Right lobe of liver (tissue), 6 donors: ENCODE results near the gene RNF186. TPM values are rescaled to one million over a fixed set of nuclear protein-coding genes. Genes with fewer than 3 reads are reported as not detected.

Experiments
- ATAC-seq, 4 donors: fragments of 200-7000 bp; cut with Tn5 transposase; one replicate each; pipeline ENCODE4 v1.9.1; 2020; ENCODE audit warnings: mild to moderate bottlenecking in 4 of 4, moderate library complexity in 4 of 4
- DNase-seq, 3 donors: peaks; one replicate each; pipeline ENCODE4 v3.0.0-alpha.2; 2020
- H3K27ac ChIP-seq, 3 donors: fragments of 200-600 bp; one replicate each; pipeline ENCODE4 v1.8.0; 2022
- H3K27me3 ChIP-seq, 2 donors: fragments of 200-600 bp; one replicate each; pipeline ENCODE4 v1.8.0; 2022
- H3K36me3 ChIP-seq, 4 donors: fragments of 200-600 bp; sonication (generic) in 1 of 4; one replicate each; pipeline versions ENCODE4 v1.5.1 to v1.8.0; 2017 to 2022; ENCODE audit warnings: control low read depth in 1 of 4
- H3K4me1 ChIP-seq, 4 donors: fragments of 200-600 bp; sonication (generic) in 1 of 4; one replicate each; pipeline versions ENCODE4 v1.5.1 to v1.8.0; 2017 to 2022; ENCODE audit warnings: control low read depth in 1 of 4
- H3K4me3 ChIP-seq, 3 donors: fragments of 200-600 bp; one replicate each; pipeline ENCODE4 v1.8.0; 2022
- H3K9me3 ChIP-seq, 4 donors: fragments of 200-600 bp; sonication (generic) in 1 of 4; one replicate each; pipeline versions ENCODE4 v1.5.1 to v1.8.0; 2017 to 2022; ENCODE audit warnings: control low read depth in 1 of 4
- POLR2A ChIP-seq: fragments of 450-650 bp; IDR thresholded peaks from one replicate; pipeline ENCODE4 v1.6.1; 2017; ENCODE audit warnings: antibody characterized with exemption, mild to moderate bottlenecking
- WGBS: methylation state at CpG from one replicate; pipeline ENCODE4 v1.1.6; 2018; ENCODE audit warnings: low coverage, low lambda C conversion rate; ENCODE audit not compliant: insufficient coverage; ENCODE audit errors: missing lambda C conversion rate; 5-methylcytosine and 5-hydroxymethylcytosine counted together
- intact Hi-C, 2 donors: fragments of 100-400 bp; cut with DNase I; formaldehyde crosslinking; loops; one replicate each; pipeline versions ENCODE4 v1.11.2 to v1.14.1; 2022
- total RNA-seq, 6 experiments: library from RNA; depleted of rRNA in 2 of 6; stranded (reverse); fragments of >200 nt in 2 of 6; fragmentation: NEBNext Ultra II Directional in 3 of 6; extraction: Animal tissue kit (Norgen Biotek cat#: 25700) in 3 of 6; gene quantifications; one replicate each; pipeline versions ENCODE4 v1.1.0 to v1.2.4, GENCODE V29; 2016 to 2023
- TF ChIP-seq, protein P1 (sequence below), 4 donors: fragments of 200-600 bp in 3 of 4; fragments of 450-650 bp in 1 of 4; IDR thresholded peaks; one replicate each; pipeline versions ENCODE4 v1.5.1 to v1.8.0; 2016 to 2022; ENCODE audit warnings: antibody characterized with exemption in 4 of 4, mild to moderate bottlenecking in 2 of 4
- donor health status: DM: no; HTN: yes; CAD: no.
- donor health status: DM: no; HTN: no; CAD: no.
- donor health status: DM: no; HTN: no; CAD: no.
- donor health status: DM: no; HTN: yes; CAD: no.
- donor health status: DM: no; HTN: yes; CAD: no.

RNF186 gene
- total RNA-seq, 6 experiments from 2014 or later = 0.30 to 2.9 (median 0.53) TPM; not detected in 2

DNA sequence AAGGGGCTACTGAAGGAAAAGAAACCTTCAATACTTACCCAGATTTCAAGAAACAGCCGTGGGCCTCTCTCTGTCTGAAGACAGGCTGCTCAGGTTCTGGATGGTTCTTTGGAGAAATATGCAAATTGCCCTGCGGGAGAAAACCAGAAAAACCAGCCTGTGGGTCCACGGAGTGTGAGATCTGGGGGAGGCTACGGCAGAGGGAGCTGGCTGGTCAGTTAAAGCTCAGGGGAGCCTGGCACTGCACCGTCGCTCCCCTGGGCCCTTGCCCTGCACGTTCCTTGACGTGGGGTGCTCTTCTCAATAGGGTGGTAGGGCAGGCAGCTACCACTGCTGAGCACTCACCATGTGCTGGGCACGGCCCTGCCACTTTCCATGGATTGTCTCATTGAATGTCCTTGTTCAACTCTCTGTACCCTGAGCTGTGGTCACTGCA, 28.1 kb downstream of the RNF186 start:
- H3K27me3 ChIP-seq = no peaks in the 10 kb centered on the region
- WGBS = 100% methylated on average over 1 of the region's 9 CpGs
- DNase-seq (no peak), ATAC-seq (no peak)
- no peak overlapping the region for H3K27ac ChIP-seq
- H3K36me3 ChIP-seq = peaks cover 0 to 20% (median 6%) of the 10 kb centered on the region in 4 donors
- H3K9me3 ChIP-seq = no peaks in the 10 kb centered on the region
- no peaks in the 10 kb centered on the region for H3K4me1 ChIP-seq
- intact Hi-C loops = no loop called here
- no peak overlapping the region for H3K4me3 ChIP-seq
- no peak for TF ChIP-seq POLR2A
- TF ChIP-seq, protein P1, sequence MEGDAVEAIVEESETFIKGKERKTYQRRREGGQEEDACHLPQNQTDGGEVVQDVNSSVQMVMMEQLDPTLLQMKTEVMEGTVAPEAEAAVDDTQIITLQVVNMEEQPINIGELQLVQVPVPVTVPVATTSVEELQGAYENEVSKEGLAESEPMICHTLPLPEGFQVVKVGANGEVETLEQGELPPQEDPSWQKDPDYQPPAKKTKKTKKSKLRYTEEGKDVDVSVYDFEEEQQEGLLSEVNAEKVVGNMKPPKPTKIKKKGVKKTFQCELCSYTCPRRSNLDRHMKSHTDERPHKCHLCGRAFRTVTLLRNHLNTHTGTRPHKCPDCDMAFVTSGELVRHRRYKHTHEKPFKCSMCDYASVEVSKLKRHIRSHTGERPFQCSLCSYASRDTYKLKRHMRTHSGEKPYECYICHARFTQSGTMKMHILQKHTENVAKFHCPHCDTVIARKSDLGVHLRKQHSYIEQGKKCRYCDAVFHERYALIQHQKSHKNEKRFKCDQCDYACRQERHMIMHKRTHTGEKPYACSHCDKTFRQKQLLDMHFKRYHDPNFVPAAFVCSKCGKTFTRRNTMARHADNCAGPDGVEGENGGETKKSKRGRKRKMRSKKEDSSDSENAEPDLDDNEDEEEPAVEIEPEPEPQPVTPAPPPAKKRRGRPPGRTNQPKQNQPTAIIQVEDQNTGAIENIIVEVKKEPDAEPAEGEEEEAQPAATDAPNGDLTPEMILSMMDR (IDR thresholded peaks at IDR 0.05) = no peak

DNA sequence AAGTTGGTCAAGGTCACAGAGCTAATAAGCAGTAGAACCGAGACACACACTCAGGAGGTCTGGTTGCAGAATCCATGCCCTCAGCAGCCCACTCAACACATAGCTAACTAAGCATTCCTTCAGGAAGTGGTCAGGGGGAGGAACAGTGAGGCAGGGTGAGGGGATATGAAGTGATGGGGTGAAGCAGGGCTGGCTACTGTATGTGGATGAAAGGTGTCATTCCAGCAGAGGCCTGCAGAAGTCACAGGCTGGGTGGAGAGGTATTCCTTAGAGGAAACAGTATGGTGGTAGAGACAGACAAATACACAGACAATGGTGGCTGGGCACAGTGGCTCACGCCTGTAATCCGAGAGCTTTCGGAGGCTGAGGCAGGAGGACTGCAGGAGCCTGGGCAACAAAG, 29.4 kb downstream of the RNF186 start:
- ATAC-seq (no peak), DNase-seq (no peak)
- H3K4me3 ChIP-seq = no peak overlapping the region
- H3K36me3 ChIP-seq = peaks cover 0 to 23% (median 6%) of the 10 kb centered on the region in 4 donors
- WGBS = 72% methylated on average over 4 of the region's 4 CpGs
- H3K9me3 ChIP-seq = no peaks in the 10 kb centered on the region
- no peaks in the 10 kb centered on the region for H3K27me3 ChIP-seq
- H3K27ac ChIP-seq = no peak overlapping the region
- H3K4me1 ChIP-seq = no peaks in the 10 kb centered on the region
- no peak for TF ChIP-seq POLR2A
- TF ChIP-seq, protein P1 (IDR thresholded peaks at IDR 0.05) = no peak
- intact Hi-C loops = no loop called here

DNA sequence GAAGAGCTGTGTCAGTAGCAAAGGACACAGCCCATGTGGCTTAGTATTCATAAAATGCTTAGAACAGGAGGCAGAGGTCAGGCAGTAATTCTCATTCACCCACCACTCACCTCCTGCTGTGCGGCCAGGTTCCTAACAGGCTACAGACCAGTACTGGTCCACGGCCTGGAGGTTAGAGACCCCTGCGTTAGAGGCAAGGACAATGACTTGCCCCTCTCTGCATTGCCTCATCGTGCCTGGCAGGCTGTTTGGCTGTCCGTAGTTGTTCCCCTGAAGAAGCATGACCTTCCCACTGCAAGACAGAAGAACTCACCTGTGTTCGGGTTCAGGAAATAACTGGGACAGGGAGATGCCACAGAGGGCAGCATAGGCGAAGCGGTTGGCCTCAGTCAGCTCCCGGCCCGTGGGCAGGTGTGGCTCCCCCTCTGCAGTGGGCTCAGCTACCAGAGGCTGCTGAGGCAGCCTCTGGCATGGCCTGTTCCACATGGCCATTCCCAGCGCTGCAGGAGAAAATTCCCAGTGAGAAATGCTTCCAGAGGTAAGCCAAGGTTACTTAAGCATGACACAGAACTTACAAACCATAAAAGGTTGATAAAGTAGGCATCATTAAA, 34.7 kb downstream of the RNF186 start:
- TF ChIP-seq, protein P1 (IDR thresholded peaks at IDR 0.05) = no peak
- no peak for TF ChIP-seq POLR2A
- intact Hi-C loops = no loop called here
- no peaks in the 10 kb centered on the region for H3K9me3 ChIP-seq
- H3K27ac ChIP-seq = no peak overlapping the region
- 100% methylated on average over 2 of the region's 11 CpGs for WGBS
- ATAC-seq = no peak
- no peak overlapping the region for H3K4me3 ChIP-seq
- H3K27me3 ChIP-seq = no peaks in the 10 kb centered on the region
- no peaks in the 10 kb centered on the region for H3K4me1 ChIP-seq
- H3K36me3 ChIP-seq = peaks cover 0 to 27% (median 8%) of the 10 kb centered on the region in 4 donors
- peak in 1 of 3 donors; percentile 14 for DNase-seq

DNA sequence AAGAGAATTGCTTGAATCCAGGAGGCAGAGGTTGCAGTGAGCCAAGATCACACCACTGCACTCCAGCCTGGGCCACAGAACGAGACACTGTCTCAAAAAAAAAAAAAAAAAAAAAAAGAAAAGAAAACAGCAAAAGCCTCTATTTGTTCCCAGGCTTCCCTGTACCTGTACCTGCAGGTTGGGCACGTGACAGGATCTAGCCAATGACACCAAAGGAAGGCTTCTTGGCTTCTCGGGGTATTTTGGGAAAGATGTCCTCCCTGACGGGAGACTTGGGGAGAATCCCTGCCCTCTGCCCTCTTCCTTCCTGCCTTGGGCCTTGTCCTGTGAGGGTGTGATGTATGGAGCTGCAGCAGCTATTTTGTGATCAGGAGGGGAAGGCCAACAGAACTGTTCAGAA, 38.1 kb downstream of the RNF186 start:
- TF ChIP-seq POLR2A = no peak
- TF ChIP-seq, protein P1 (IDR thresholded peaks at IDR 0.05) = no peak
- H3K9me3 ChIP-seq = no peaks in the 10 kb centered on the region
- DNase-seq = no peak
- intact Hi-C loops = no loop called here
- no peak overlapping the region for H3K27ac ChIP-seq
- H3K4me1 ChIP-seq = no peaks in the 10 kb centered on the region
- no peak for ATAC-seq
- peaks cover 0 to 24% (median 5%) of the 10 kb centered on the region in 4 donors for H3K36me3 ChIP-seq
- 92% methylated on average over 3 of the region's 4 CpGs for WGBS
- H3K4me3 ChIP-seq = no peak overlapping the region
- no peaks in the 10 kb centered on the region for H3K27me3 ChIP-seq
